DLD1 (cell line): ENCODE measurements around the gene RNF135.
"Not testable (repeated sequence)": the region's sequence is repeated elsewhere in the genome, so short reads cannot be mapped to it uniquely, and the experiment has no call there.

Experiments used
- in situ Hi-C: cut with HindIII; loops from 2 replicates; pipeline ENCODE4 v1.10.0; 2017; ENCODE audit warnings: low sequenced_read_pairs

Gene RNF135

DNA sequence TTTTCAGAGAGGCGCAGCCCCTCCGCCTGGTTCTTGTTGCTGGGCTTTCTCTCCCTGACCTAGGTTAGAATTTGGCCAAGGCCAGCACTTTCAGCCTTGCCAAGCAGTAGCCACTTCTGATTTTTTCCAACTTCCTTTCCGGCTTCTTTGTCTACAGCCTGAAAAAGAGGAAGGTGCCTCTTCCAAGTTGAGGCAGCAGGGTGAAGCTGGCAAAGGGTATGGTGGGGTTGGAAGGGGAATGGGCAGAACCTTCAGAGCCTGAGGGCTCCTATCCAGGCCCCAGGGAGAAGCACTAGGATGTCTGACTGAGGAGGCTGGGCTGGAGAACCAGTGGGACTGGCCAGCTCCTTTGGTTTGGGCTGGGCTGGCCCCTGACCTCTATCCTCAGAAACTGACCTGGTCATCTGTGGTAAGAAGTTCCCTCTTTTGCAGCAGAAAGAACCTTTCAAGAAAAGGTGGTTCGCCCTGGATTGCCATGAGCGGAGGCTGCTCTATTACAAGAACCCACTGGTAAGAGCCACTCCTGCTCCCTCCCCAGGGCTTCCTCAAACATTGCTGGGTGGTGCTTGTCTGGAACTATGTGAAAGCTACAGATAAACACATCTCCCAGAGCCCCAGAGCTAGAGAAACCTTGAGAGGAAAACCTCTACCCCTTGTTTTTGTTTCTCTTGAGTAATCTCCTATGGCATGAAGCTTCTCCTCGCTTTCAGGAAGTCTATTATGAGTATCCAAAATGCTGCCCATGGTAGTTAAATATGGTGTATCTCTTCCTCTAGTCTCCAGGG is 16.6 kb upstream of the RNF135 start:
- in situ Hi-C loops = no loop called here

DNA sequence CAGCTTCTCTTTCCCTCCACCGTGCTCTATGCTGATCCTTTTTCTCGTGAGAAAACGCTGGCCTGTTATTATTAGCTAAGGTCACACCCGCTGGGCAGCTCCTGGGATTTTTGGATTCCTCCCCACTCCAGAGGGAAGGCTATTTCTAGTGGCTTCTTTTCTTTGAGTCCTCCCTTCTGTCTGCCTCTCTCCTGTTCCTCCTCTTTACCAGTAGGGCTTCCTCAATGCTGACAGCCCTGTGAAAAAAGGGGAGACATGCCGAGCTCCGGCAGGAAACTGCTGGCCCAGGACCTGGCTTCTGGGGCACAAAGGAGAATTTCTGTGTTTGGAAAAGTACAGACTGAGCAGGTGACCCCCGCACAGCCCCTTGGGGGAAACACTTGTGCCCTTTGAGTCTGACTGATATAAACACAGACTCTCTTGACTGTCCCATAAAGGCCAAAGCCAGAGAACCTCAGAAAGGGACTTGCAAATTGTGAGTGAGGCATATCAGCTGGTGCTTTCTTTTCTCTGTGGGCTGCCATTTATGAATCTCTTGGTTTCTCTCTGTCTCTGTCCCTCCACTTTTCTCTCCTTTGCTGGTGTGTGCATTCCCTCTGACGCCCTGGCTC is 14.0 kb upstream of the RNF135 start:
- in situ Hi-C loops = no loop called here

DNA sequence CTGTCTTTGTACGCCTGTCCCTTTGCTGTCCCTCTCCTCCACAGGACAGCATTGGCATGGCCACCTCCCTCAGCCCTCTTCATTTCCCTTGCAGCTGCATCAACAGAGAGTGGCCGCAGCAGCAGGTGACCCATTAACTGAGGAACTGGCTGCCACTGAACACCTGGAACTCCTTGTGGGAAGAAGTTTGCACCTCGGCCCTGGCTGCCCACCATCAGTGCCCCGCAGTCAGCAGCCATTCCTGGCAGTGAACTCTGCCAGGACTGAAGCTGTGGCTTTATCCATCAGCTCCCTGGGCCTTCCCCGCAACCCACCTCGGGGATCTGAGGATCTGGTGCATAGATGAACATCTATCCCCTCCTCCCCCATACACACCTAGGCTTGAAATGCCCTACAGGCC is 13.1 kb upstream of the RNF135 start:
- in situ Hi-C loops = no loop called here

DNA sequence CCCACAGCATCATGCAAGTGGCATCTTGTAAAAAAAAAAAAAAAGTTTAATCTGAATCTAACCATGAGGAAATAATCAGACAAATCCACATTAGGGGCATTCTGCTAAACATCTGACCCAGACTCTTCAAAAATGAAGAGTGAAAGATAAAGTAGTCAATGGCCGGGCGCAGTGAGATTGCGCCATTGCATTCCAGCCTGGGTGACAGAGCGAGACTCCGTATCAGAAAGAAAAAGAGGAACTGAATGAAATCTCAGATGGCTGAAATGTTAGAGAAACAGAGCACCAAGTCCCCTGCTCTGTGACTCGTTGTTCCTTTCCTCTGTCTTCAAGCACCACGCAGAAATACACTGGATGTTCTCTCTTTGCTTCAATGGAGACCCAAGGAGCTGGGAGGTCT is 12.7 kb upstream of the RNF135 start:
- in situ Hi-C loops = no loop called here

DNA sequence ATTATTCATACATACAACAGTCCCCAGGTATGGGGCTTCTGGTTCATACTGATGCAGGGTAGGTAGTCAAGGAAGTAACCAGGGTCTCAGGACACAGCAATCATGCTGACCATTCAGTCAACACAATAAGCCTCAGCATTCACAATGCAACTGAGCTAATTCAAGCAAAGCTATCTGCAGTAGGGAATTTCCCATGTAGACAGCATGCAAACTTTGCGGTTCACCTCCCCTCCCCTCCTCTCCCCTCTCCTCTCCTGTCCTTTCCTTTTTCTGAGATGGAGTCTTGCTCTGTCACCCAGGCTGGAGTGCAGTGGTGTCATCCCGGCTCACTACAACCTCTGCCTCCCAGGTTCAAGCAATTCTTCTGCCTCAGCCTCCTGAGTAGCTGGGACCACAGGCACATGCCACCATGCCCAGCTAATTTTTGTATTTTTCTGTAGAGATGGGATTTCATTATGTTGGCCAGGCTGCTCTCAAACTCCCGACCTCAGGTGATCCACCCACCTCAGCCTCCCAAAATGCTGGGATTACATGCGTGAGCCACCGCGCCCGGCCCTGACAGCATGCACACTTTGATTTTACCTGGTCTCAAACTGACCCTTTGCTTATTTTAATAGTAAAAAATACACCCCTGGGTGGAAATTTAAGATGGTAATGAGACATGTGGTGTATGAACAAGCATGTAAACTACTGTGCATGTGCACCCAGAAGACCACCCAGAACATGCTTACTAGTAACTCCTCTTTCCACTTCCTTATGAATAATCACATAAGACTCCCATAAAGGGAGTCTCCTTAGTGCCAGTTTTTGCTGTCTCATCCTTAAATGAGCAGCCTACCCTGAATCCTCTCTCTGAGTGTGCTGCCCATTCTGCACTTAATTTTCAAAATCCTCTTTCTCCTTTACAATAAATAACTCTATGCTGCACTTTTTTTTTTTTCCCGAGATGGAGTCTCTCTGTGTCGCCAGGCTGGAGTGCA is 9.3 kb upstream of the RNF135 start:
- in situ Hi-C loops = no loop called here

DNA sequence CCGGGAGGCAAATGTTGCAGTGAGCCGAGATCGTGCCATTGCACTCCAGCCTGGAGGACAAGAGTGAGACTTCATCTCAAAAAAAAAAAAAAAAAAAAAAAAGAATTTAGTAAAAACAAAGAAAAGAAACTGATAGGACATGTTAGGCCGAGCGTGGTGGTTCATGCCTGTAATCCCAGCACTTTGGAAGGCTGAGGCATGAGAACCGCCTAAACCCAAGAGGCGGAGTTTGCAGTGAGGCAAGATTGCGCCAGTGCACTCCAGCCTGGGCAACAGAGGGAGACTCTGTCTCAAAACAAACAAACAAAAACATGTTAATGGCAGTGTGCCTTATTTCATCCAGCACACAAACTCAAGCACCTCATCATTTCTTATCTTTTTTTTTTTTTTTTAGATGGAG is 6.5 kb upstream of the RNF135 start:
- in situ Hi-C loops = not testable (repeated sequence)

DNA sequence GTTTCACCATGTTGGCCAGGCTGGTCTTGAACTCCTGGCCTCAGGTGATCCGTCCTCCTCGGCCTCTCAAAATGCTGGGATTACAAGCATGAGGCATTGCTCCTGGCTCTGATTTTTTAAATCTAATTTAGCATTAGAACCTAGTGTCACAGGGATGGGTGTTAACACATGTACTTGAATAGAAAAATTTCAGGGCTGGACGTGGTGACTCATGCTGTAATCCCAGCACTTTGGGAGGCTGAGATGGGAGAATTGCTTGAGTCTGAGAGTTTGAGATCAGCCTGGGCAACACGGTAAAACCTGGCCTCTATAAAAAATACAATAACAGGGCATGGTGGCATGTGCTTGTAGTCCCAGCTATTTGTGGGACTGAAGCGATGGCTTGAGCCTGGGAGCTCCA is 6.0 kb upstream of the RNF135 start:
- in situ Hi-C loops = no loop called here

DNA sequence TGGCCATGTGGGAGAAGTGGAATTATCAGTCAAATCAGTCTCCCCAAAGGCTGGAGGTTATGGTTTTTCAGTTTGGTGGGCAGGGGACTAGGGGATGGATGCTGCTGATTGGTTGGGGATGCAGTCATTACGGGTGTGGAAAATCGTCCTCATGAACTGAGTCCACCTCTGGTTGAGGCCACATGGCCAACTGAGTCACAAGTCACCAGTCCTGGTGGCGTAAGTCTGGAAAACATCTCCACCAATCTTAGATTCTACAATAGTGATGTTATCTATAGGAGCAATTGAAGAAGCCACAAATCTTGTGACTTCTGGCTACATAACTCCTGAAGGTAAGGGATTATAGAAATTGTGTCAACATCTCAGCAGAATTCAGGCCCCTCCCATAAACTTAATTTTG is 5.2 kb upstream of the RNF135 start:
- in situ Hi-C loops = no loop called here

DNA sequence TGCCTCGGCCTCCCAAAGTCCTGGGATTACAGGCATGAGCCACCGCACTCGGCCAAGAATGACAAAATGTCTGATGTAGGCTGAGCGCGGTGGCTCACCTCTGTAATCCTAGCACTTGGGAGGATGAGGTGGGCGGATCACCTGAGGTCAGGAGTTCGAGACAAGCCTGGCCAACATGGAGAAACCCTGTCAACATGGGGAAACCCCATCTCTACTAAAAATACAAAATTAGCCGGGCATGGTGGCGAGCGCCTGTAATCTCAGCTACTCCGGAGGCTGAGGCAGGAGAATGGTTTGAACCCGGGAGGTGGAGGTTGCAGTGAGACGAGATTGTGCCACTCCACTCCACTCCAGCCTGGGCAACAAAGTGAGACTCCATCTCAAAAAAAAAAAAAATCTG is 2.9 kb upstream of the RNF135 start:
- in situ Hi-C loops = not testable (repeated sequence)

DNA sequence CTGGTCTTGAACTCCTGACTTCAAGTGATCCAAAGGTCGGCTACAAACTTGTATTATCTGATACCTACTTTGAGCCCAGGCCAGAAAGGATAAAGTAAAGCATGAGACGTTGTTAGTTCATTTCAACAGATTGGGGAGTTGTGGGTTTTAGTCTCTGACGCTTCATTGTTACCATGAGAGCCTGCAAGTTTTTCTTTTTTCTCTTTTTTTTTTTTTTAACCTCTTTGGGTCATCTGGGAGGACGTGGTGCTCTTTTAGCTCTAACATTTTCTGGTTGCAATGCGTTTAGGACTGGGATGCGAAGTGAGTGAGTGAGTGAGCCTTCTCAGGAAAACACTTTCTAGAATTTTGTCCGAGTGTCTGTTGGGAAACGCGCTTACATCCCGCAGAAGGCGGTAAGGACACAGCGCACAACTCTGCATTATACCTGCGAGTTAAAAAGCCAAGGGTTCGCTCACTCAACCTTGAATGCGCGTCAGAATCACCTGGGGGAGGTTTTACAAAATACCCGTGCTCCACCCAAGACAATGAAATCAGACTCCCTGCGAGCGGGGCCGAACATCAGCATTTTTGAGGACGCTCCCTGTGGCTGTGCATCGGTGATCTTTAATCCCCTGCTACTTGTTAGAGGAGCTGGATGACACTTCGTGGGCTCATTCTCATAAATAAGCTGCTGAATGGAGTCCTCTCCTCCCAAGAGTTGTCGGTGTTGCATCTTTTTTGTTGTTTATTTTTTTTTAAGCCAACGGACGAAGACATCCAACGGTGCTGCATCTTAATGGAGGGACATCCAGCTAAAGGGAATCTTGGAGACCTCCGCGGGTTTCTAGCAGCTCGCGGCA is 629 bp upstream of the RNF135 start:
- in situ Hi-C loops = no loop called here

DNA sequence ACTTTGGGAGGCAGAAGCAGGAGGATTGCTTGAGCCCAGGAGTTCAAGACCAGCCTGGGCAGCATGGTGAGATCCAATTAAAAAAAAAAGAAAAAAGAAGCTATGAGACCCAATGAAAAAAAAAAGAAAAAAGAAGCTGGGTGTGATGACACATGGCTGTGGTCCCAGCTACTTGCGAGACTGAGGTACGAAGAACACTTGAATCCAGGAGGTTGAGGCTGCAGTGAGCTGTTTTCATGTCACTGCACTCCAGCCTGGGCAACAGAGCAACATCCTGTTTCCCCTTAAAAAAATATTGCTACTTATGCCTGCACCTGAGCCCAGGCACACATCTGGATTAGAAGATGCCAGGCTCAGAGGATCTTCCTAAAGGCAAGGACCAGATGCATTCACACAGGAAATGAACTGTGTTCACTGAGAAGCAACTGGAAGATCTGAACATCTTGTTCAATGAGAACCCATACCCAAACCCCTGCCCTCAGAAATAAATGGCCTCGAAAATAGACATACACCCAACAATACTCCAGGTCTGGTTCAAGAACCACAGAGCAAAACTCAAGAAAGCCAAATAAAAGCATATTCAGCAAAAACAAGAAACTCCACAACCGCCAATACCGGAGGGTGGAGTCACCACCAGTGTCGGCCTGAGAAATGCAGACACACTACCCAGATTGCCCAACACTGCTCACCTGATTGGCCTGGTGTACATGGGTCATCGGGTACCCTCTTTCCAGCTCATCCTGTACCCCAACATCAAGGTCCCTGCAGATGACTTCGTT is 4.4 kb downstream of the RNF135 start:
- in situ Hi-C loops = no loop called here

DNA sequence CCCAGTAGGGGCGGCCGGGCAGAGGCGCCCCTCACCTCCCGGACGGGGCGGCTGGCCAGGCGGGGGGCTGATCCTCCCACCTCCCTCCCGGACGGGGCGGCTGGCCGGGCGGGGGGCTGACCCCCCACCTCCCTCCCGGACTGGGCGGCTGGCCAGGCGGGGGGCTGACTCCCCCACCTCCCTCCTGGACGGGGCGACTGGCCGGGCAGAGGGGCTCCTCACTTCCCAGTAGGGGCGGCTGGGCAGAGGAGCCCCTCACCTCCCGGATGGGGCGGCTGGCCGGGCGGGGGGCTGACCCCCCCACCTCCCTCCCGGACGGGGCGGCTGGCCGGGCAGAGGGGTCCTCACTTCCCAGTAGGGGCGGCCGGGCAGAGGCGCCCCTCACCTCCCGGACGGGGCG is 9.1 kb downstream of the RNF135 start:
- in situ Hi-C loops = not testable (repeated sequence)

DNA sequence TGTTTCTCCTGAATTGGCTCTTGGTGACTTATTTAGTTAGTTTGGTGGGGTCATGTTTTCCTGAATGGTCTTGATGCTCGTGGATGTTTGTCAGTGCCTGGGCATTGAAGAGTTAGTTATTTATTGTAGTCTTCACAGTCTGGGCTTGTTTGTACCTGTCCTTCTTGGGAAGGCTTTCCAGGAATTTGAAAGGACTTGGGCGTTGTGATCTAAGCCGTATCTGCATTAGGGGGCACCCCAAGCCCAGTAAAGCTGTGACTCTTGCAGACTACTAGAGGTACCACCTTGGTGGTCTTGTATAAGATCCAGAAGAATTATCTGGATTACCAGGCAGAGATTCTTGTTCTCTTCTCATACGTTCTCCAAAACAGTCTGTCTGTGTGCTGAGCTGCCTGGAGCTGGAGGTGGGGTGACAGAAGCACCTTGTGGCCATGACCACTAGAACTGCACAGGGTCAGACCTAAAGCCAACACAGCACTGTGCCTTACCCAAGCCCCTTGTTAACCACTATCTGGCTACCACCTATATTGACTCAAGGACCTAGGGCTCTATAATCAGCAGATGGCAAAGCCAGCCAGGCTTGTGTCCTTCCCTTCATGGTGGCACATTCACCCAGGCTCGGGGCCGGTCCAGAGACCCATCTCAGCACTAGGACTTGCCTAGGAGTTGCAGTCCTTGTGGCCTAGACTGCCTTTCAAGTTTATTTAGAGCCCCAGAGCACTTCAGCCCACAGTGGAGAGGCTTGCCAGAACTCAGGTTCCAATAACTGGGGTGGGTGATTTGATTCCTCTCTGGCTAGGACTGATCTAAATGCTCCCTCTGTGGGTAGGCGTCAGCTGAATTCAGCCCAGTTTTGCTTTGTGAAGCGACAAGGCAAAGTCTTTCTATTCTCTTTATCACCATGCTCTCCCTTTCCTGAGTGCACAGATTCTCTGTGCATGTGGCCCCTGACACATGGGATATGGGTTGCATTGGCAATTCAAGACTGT is 11.0 kb downstream of the RNF135 start:
- in situ Hi-C loops = no loop called here

DNA sequence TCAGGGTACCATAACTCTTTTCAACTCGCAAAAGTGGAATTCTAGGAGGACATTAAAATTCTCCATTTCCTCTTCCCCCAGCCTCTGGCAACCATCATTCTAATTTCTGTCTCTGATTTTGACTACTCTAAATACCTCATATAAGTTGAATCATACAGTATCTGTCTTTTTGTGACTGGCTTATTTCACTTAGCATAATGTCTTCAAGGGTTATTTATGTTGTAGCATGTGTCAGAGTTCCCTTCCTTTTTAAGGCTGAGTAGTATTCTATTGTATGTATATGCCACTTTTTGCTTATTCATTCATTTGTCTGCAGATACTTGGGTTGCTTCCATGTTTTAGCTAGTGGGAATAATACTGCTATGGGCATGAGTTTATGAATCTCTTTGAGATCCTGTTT is 12.0 kb downstream of the RNF135 start:
- in situ Hi-C loops = no loop called here

DNA sequence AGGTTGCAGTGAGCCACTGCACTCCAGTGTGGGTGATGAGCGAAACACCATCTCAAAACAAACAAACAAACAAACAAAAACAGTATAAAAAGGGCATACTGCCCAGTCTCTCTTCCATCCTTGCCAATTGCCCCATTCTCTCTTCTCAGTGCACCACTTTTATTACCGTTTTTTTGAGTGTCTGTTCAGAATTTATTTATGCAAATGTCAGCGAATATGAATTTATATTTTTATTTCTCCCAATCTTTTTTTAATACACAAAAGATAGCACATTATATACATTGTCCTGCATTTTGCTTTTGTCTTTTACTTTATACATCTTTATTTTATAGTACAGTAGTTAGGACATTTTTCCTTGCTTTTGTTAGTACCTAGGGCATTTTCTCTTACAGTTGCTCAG is 19.6 kb downstream of the RNF135 start:
- in situ Hi-C loops = no loop called here

DNA sequence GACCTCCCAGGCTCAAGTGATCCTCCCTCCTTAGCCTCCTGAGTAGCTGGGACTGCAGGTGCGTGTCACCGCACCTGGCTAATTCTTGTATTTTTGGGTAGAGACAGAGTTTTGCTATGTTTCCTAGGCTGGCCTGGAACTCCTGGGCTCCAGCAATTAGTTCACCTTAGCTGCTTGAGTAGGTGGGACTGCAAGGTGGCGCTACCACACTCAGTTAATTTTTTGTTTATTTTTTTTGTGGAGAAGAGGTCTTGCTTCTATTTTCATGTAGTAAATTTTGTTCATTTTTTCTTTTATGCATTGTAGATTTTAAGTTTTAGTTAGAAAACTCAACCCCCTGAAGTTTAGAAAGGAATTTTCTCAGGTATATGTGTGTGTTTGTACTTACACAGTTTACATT is 21.7 kb downstream of the RNF135 start:
- in situ Hi-C loops = no loop called here

DNA sequence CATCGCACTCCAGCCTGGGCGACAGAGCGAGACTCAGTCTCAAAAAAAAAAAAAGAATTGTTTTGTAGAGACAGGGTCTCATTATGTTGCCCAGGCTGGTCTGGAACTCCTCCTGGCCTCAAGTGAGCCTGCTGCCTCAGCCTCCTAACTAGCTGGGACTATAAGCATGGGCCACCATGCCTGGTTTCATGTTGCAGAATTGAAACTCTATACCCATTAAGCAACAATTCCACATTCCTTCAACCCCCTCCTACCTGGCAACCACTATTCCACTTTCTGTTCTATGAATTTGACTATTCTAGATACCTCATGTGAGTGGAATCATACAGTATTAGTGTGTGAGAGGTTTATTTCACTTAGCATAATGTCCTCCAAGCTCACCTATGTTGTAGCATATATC is 24.5 kb downstream of the RNF135 start:
- in situ Hi-C loops = no loop called here

DNA sequence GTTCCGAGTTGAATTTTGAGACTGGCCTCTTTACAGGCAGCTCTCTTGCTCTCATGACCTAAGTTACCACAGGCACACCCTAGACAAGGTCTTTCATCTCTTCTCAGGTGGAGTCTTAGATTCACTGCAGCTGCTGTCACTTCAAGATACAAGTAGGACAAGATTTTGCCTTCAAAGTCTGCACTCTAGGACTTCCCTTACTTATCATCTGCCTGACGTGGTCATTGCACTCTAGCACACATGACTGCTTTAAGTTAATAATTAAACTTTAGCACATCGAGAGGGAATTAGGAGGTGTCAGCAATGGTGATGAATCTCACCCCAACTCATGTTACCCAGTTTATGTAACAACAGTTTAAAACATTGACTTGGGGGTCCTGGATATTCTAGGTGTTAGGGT is 25.6 kb downstream of the RNF135 start:
- in situ Hi-C loops = no loop called here

DNA sequence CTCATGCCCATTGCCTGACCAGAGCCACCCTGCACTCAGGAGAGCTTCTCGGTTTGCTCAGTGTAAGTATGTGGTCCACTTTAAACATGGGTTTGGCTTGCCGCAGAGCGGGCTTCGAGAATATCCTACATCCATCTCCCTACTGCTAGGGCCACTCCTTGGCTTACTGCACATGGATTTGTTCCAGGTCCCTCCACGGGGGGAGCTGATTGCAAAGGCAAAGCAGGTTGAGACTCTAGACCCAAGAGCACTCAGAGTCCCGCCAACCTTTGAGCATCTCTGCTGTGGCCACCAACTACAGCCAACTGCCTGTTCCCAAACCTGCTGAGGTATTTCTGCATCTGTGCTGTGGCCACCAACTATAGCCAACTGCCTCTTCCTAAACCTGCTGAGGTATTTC is 26.4 kb downstream of the RNF135 start:
- in situ Hi-C loops = no loop called here
